ENCODE data around the gene HDAC11. TPM values are rescaled to one million over a fixed set of nuclear protein-coding genes. Genes with fewer than 3 reads are reported as not detected.
A peak's percentile ranks its signal among the peaks of the same experiment; 100 is the strongest.

The HDAC11 gene
- total and polyA plus RNA-seq, 4 donors = 2.5 to 9.0 (median 3.2) TPM

DNA sequence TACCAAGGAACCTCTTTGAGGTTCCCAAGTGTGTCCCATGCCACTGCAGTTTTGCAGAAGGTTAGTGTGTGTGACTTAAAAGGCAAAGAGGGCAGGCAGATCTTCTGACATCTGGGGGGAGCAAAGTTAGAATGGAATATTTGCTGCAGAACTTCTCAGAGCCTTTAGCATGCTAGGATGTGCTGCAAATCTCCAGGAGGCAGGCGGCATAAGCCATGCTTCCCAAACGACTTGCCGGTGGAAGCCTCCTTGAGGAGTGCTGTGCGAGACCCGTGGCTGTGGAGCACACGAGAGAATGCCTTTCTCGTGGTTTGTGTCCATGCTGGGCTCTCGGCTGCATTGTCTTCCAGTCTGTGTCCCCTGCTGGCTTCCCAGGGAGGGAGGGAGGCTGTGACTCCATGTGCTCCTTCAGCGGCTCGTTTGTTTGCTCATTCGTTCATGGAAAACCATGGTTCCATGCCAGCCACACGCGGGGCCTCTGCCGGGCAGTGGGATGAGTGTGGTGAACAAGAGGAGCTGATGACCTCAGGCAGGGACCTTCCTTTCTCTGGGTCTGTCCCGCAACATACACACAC, 13.8 kb downstream of the HDAC11 start:
- no peaks in the 10 kb centered on the region for H3K27me3 ChIP-seq (ENCODE audit: control insufficient read depth in 4 of 4, insufficient read depth in 4 of 4, low read length in 3 of 4)
- peaks cover 0 to 4% (median 2%) of the 10 kb centered on the region in 4 donors for H3K4me1 ChIP-seq (ENCODE audit: control insufficient read depth in 4 of 4, insufficient read depth in 4 of 4, low read length in 3 of 4)
- DNase-seq (ENCODE audit: low spot score) = no peak
- H3K4me3 ChIP-seq (ENCODE audit: low read depth in 1 of 3, low read length in 3 of 3) = no peak overlapping the region
- no peak overlapping the region for H3K9ac ChIP-seq (ENCODE audit: low read depth in 1 of 2, low read length in 2 of 2)
- no peak overlapping the region for H3K27ac ChIP-seq (ENCODE audit: low read depth in 1 of 2, low read length in 2 of 2)
- no peaks in the 10 kb centered on the region for H3K36me3 ChIP-seq (ENCODE audit: control insufficient read depth in 4 of 4, insufficient read depth in 3 of 4, low read depth in 1 of 4, low read length in 3 of 4)
- TF ChIP-seq RAD21 (IDR thresholded peaks at IDR 0.05) (no peak), FOXA2 (IDR thresholded peaks at IDR 0.05) (no peak), EGR1 (IDR thresholded peaks at IDR 0.05; ENCODE audit: low read depth in 2 of 2) (no peak), JUND (IDR thresholded peaks at IDR 0.05) (no peak), NR2F2 (IDR thresholded peaks at IDR 0.05) (no peak), TAF1 (conservative IDR thresholded peaks at IDR 0.05) (no peak), GABPA (IDR thresholded peaks at IDR 0.05 in 1 of 2, conservative IDR thresholded peaks at IDR 0.05 in 1 of 2) (no peak)
- TF ChIP-seq, protein P1, sequence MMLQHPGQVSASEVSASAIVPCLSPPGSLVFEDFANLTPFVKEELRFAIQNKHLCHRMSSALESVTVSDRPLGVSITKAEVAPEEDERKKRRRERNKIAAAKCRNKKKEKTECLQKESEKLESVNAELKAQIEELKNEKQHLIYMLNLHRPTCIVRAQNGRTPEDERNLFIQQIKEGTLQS (IDR thresholded peaks at IDR 0.05) = no peak
- TF ChIP-seq, protein P2, sequence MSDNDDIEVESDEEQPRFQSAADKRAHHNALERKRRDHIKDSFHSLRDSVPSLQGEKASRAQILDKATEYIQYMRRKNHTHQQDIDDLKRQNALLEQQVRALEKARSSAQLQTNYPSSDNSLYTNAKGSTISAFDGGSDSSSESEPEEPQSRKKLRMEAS (IDR thresholded peaks at IDR 0.05) = no peak
- no peaks in the 10 kb centered on the region for H3K9me3 ChIP-seq (ENCODE audit: control insufficient read depth in 4 of 4, low read length in 3 of 4)
- WGBS = 85% methylated on average over 15 of the region's 15 CpGs

DNA sequence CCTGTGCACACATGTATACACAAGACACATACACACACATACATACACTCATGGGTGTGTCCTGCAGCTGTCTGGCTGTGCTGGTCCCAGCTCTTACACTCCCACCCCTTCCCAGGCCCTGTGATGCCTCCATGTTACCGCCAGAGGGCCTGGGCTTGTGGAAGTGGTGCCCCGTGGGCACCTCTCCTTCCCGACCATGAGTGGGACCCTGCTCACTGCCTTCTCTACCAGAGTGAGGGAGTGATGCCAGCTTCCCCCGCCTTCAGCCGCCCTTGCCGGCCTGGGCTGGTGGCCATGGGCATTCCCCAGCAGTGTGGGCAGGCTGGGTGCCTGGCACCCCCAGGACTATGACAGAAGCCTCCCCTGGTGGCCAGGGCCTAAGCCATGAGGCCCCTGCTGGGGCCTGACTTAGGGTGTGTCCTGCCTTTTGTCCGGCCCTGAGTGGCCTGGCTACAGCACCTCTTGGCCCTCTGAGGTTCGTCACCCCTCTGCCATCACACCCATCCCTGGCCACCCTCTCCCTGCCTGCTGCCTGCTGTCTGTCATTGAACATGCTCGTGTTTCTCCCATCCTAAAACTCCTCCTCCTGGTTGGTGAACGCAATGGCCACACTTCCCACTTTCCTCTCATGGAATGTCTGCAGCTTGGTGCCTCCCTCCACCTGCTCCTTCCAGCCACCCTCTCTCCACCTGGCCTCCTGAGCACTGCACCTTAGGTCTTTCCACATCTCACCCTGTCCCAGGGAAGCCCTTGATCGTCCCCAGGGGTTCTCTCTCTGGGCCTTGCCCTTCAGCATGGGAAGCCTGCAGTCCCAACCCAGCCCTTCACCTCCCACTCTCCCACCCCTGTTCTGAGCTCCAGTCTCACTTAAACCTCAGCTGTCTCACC, 14.6 kb downstream of the HDAC11 start:
- Histone ChIP-seq H3K27ac (ENCODE audit: low read depth in 1 of 2, low read length in 2 of 2) (no peak overlapping the region), H3K4me1 (ENCODE audit: control insufficient read depth in 4 of 4, insufficient read depth in 4 of 4, low read length in 3 of 4) (peaks cover 0 to 4% (median 2%) of the 10 kb centered on the region in 4 donors), H3K36me3 (ENCODE audit: control insufficient read depth in 4 of 4, insufficient read depth in 3 of 4, low read depth in 1 of 4, low read length in 3 of 4) (no peaks in the 10 kb centered on the region), H3K9ac (ENCODE audit: low read depth in 1 of 2, low read length in 2 of 2) (no peak overlapping the region), H3K4me3 (ENCODE audit: low read depth in 1 of 3, low read length in 3 of 3) (no peak overlapping the region), H3K27me3 (ENCODE audit: control insufficient read depth in 4 of 4, insufficient read depth in 4 of 4, low read length in 3 of 4) (no peaks in the 10 kb centered on the region), H3K9me3 (ENCODE audit: control insufficient read depth in 4 of 4, low read length in 3 of 4) (no peaks in the 10 kb centered on the region)
- TF ChIP-seq GABPA (IDR thresholded peaks at IDR 0.05 in 1 of 2, conservative IDR thresholded peaks at IDR 0.05 in 1 of 2) (no peak), RAD21 (IDR thresholded peaks at IDR 0.05) (peak in 1 of 2 donors; percentile 39), EGR1 (IDR thresholded peaks at IDR 0.05; ENCODE audit: low read depth in 2 of 2) (no peak)
- TF ChIP-seq, protein P3, sequence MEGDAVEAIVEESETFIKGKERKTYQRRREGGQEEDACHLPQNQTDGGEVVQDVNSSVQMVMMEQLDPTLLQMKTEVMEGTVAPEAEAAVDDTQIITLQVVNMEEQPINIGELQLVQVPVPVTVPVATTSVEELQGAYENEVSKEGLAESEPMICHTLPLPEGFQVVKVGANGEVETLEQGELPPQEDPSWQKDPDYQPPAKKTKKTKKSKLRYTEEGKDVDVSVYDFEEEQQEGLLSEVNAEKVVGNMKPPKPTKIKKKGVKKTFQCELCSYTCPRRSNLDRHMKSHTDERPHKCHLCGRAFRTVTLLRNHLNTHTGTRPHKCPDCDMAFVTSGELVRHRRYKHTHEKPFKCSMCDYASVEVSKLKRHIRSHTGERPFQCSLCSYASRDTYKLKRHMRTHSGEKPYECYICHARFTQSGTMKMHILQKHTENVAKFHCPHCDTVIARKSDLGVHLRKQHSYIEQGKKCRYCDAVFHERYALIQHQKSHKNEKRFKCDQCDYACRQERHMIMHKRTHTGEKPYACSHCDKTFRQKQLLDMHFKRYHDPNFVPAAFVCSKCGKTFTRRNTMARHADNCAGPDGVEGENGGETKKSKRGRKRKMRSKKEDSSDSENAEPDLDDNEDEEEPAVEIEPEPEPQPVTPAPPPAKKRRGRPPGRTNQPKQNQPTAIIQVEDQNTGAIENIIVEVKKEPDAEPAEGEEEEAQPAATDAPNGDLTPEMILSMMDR (IDR thresholded peaks at IDR 0.05; ENCODE audit: low read depth, low read length, missing input control) = peak; percentile 38
- no peak for DNase-seq (ENCODE audit: low spot score)
- 78% methylated on average over 11 of the region's 11 CpGs for WGBS

DNA sequence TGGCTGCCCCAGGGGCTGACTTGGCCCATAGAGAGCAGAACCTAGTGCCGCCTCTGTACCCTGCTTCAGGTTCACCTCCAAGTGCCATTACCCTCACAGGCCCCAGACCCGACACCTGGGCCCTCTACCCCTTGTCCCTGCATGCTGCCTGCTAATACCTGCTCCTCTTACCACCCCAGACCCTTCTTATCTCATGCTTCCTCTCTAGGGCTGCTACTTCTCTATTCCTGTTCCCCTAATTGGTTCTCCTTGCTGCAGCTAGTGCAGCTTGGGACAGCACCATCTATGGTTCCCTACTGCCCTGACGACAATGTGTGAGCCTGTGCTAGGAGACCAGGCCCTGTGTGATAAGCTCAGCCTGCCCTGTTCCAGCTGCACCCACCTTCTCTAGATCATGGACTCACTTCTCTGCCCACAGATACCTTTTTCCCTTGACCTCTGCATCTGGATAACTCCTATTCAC, 15.3 kb downstream of the HDAC11 start:
- Histone ChIP-seq H3K4me1 (ENCODE audit: control insufficient read depth in 4 of 4, insufficient read depth in 4 of 4, low read length in 3 of 4) (peaks cover 0 to 4% (median 2%) of the 10 kb centered on the region in 4 donors), H3K9me3 (ENCODE audit: control insufficient read depth in 4 of 4, low read length in 3 of 4) (no peaks in the 10 kb centered on the region), H3K9ac (ENCODE audit: low read depth in 1 of 2, low read length in 2 of 2) (no peak overlapping the region), H3K27me3 (ENCODE audit: control insufficient read depth in 4 of 4, insufficient read depth in 4 of 4, low read length in 3 of 4) (no peaks in the 10 kb centered on the region), H3K4me3 (ENCODE audit: low read depth in 1 of 3, low read length in 3 of 3) (no peak overlapping the region), H3K27ac (ENCODE audit: low read depth in 1 of 2, low read length in 2 of 2) (no peak overlapping the region), H3K36me3 (ENCODE audit: control insufficient read depth in 4 of 4, insufficient read depth in 3 of 4, low read depth in 1 of 4, low read length in 3 of 4) (no peaks in the 10 kb centered on the region)
- WGBS = 91% methylated on average over 3 of the region's 3 CpGs
- no peak for TF ChIP-seq FOXA2 (IDR thresholded peaks at IDR 0.05)
- TF ChIP-seq YY1 (IDR thresholded peaks at IDR 0.05) = no peak
- no peak for TF ChIP-seq RAD21 (IDR thresholded peaks at IDR 0.05)
- TF ChIP-seq FOXA1 (IDR thresholded peaks at IDR 0.05) = no peak
- TF ChIP-seq EGR1 (IDR thresholded peaks at IDR 0.05; ENCODE audit: low read depth in 2 of 2) = no peak
- TF ChIP-seq TAF1 (conservative IDR thresholded peaks at IDR 0.05) = no peak
- no peak for TF ChIP-seq GABPA (IDR thresholded peaks at IDR 0.05 in 1 of 2, conservative IDR thresholded peaks at IDR 0.05 in 1 of 2)
- TF ChIP-seq SP1 (IDR thresholded peaks at IDR 0.05) = no peak
- no peak for TF ChIP-seq HNF4G (IDR thresholded peaks at IDR 0.05)
- TF ChIP-seq, protein P4, sequence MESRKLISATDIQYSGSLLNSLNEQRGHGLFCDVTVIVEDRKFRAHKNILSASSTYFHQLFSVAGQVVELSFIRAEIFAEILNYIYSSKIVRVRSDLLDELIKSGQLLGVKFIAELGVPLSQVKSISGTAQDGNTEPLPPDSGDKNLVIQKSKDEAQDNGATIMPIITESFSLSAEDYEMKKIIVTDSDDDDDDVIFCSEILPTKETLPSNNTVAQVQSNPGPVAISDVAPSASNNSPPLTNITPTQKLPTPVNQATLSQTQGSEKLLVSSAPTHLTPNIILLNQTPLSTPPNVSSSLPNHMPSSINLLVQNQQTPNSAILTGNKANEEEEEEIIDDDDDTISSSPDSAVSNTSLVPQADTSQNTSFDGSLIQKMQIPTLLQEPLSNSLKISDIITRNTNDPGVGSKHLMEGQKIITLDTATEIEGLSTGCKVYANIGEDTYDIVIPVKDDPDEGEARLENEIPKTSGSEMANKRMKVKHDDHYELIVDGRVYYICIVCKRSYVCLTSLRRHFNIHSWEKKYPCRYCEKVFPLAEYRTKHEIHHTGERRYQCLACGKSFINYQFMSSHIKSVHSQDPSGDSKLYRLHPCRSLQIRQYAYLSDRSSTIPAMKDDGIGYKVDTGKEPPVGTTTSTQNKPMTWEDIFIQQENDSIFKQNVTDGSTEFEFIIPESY (IDR thresholded peaks at IDR 0.05) = no peak
- no peak for TF ChIP-seq JUND (IDR thresholded peaks at IDR 0.05)
- no peak for TF ChIP-seq NR2F2 (IDR thresholded peaks at IDR 0.05)
- TF ChIP-seq, protein P1 (IDR thresholded peaks at IDR 0.05) = no peak
- DNase-seq (ENCODE audit: low spot score) = no peak
